ENCODE data around the gene RPL6.

RPL6 gene

DNA sequence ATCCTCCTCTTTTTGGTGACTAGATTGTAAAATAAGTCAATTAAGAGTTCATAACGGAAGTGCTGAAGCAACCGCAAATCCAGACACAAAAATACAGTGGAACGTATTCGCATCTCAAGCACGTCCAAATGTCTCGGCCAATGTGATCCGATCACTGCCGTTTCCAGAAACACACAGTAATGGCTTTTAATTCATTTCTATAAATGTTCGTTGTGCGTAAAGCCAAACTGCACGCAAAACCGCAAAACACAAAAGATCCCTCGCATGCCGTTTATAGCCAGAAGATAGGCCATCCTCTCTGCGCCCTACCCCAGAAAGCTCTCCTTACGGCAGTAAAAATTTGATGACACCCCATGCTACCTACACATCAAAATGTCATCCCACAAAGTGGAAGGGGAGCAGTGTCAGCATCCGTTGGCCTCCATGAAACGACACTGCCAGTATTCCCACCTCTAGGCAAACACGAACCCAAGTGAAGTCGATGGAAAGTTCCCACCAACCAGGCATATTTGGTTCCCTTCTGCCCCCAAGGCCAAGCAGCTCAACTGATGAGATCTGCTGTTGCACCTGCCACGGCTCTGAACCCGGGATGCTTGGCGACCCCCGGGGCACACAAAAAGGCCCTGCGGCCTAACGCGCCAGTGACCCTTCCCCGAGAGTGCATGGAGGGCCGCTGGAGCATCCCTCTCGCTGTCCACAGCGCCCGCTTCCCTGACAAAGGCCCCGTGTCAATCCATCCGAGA, 28.6 kb downstream of the RPL6 start:
- peak; percentile 52 for DNase-seq (ENCODE audit: low spot score)

GRCh38 chr12:112375105-112375504, 34.3 kb downstream of the RPL6 start:
- no peak for DNase-seq (ENCODE audit: low spot score)

- DNase-seq (ENCODE audit: low spot score), result no peak
Observed at GRCh38 chr12:112374166-112374740, 35.2 kb downstream of the RPL6 start.

- DNase-seq (ENCODE audit: low spot score), result no peak
Observed at GRCh38 chr12:112370868-112371510, 38.4 kb downstream of the RPL6 start.

GRCh38 chr12:112370199-112370598, 39.2 kb downstream of the RPL6 start:
- no peak for DNase-seq (ENCODE audit: low spot score)

DNA sequence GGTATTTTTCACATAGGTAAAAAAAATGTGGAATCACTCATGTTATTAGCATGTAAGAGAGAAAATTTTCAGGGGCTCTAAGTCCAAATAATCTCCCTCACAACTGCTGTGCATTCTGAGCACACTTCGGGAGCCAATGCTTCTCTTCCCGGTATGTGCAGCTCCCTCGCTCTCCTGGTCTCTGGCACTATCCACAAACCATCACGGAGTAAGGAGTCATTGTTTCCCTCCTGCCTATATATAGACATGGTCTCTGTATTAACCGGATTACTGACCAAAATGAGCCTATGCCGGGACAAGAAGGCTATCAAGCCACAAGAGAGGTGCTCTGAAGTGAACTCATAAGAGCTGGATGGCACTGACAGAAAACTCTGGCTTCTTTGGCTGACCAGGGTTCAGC, 40.5 kb downstream of the RPL6 start:
- no peak for DNase-seq (ENCODE audit: low spot score)

DNA sequence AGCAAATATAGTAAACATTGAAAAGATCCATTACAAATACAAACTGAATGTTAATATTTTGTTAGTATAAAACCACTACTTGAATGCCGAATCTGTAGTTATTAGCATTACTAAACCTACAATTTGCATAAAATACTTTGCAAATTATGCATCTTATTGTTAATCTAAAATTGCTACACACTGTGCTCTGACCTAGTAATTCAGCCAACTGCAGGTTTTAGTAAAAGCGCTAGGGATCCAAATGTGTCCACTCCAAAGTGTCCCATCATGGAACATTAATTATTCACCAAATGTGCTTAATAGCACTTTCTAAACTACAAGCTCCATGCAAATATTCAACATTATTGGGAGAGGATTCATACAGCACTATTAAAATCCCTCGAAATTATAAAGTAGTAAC, 41.4 kb downstream of the RPL6 start:
- no peak for DNase-seq (ENCODE audit: low spot score)

GRCh38 chr12:112362310-112362709, 47.1 kb downstream of the RPL6 start:
- DNase-seq (ENCODE audit: low spot score), result no peak

GRCh38 chr12:112361271-112361670, 48.1 kb downstream of the RPL6 start:
- no peak for DNase-seq (ENCODE audit: low spot score)

DNA sequence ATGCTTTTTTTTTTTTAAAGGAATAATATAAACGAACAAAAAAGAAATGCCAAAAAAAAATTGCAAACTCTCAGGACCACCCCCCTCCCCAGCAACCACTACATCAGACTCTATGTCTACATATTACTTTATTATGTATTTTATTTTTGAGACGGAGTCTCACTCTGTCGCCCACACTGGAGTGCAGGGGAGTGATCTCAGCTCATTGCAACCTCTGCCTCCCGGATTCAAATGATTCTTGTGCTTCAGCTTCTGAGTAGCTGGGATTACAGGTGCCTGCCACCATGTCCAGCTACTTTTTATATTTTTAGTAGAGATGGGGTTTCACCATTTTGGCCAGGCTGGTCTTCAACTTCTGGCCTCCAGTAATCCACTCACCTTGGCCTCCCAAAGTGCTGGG, 50.1 kb downstream of the RPL6 start:
- no peak for DNase-seq (ENCODE audit: low spot score)

GRCh38 chr12:112357214-112357613, 52.2 kb downstream of the RPL6 start:
- DNase-seq (ENCODE audit: low spot score), result no peak
